Fibroblast of the aortic adventitia (primary cell): Measurements from ENCODE around the gene SON. TPM values are rescaled to one million over a fixed set of nuclear protein-coding genes. Genes with fewer than 3 reads are reported as not detected.
"Not testable (repeated sequence)": the region's sequence is repeated elsewhere in the genome, so short reads cannot be mapped to it uniquely, and the experiment has no call there.

ENCODE experiments used
- DNase-seq: peaks from one replicate; pipeline ENCODE4 v3.0.0-alpha.2; 2010; ENCODE audit warnings: low read depth
- H3K4me3 ChIP-seq: 2 replicates; pipeline ENCODE4 v1.5.1; 2011; ENCODE audit warnings: low read depth, mild to moderate bottlenecking, control low read depth, low read length, moderate library complexity
- total RNA-seq: library from RNA; depleted of rRNA; stranded (reverse); fragments of >200 nt; gene quantifications from 2 replicates; pipeline ENCODE4 v1.2.3, GENCODE V29; 2012; ENCODE audit warnings: low replicate concordance
- TF ChIP-seq, protein P1 (sequence below): IDR thresholded peaks from 2 replicates; pipeline ENCODE4 v1.5.1; 2011; ENCODE audit warnings: mild to moderate bottlenecking, low read length, control low read depth, inconsistent platforms; ENCODE audit not compliant: insufficient read depth

The SON gene
- total RNA-seq, 1 donor = 138 TPM

DNA sequence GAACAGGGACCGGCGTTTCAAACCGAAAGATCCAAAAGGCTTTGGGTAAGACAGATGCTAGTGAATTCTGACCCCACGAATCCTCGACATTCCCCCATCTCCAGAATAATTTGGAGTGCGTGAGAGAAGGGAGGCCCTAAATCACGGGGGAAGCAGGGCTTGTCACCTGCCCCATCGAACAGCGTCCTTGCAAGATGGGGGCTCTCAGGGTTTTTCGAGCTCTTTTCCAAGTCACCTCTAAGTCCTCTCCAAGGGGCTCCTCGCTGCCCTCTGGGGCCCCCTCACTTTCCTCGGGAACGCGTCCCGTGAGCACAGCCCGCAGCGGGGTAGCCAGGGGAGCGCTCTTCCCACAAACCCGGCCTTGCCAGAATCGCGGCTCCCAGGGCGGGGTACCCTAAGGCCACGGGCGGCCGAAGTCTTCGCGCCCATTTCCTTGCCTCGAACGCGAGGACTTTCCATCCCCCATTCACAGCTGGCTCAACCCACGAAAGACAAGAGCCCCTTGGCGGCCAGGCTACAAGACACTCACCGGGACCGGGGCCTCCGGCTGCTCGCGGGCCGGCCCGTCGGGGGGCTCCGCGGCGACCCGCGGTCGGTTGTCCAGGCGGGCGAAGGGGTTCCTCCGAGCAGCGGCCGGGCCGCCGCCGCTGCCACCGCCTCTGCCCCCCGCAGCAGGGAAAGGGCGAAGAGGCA lies 45.1 kb downstream of the SON start:
- DNase-seq = peak; percentile 37
- TF ChIP-seq, protein P1, sequence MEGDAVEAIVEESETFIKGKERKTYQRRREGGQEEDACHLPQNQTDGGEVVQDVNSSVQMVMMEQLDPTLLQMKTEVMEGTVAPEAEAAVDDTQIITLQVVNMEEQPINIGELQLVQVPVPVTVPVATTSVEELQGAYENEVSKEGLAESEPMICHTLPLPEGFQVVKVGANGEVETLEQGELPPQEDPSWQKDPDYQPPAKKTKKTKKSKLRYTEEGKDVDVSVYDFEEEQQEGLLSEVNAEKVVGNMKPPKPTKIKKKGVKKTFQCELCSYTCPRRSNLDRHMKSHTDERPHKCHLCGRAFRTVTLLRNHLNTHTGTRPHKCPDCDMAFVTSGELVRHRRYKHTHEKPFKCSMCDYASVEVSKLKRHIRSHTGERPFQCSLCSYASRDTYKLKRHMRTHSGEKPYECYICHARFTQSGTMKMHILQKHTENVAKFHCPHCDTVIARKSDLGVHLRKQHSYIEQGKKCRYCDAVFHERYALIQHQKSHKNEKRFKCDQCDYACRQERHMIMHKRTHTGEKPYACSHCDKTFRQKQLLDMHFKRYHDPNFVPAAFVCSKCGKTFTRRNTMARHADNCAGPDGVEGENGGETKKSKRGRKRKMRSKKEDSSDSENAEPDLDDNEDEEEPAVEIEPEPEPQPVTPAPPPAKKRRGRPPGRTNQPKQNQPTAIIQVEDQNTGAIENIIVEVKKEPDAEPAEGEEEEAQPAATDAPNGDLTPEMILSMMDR = no peak
- peak overlapping the region; percentile 85 for H3K4me3 ChIP-seq

DNA sequence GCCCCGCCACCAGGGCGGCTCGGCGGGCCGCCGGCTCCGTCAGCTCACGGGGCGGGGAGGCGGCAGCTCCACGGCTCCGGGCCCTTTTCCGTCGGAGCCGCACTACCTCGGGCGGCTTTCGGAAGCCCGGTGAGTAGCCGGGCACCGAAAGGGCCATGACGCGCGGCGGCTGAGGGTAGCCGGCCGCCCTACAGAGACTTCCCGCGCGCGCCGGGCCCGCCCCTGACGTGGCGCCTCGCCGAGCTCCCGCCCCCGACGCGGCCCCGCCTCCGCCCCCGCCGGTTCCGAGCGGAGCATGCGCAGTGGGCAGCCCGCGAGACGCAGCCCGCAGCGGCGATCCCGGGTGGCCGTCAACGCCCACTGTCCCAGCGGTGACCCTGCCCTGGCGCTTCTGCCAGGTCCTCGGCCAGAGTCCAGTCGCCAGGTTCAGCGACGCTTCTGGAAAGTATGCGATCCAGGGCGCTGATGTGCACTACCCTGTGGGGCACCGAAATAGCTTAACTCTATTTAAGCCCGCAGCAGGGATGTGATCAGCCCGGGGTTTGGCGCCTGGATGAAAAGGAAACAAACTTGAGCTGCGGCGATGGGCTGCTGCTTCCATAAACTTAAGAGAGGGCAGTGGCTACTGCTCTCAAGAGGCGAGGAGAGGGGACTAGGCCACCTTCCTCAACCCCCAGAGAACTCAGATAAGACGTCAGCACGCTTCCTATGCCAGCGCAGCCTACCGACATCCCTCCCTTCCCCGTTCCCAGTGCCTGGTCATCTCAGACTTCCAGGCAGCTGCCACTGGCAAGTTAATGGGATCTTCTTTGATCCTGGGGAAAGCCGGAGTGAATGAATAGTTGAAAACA lies 45.9 kb downstream of the SON start, which contains the start of gene DONSON:
Gene DONSON, minus strand, starts transcription at position 200 of the 851 bp plus-strand sequence. Its CDS starts 43 bp downstream, at position 157.
- H3K4me3 ChIP-seq = peak within 1 kb of the TSS; percentile 85
- TF ChIP-seq, protein P1 = no peak
- peak; percentile 70 for DNase-seq

DNA sequence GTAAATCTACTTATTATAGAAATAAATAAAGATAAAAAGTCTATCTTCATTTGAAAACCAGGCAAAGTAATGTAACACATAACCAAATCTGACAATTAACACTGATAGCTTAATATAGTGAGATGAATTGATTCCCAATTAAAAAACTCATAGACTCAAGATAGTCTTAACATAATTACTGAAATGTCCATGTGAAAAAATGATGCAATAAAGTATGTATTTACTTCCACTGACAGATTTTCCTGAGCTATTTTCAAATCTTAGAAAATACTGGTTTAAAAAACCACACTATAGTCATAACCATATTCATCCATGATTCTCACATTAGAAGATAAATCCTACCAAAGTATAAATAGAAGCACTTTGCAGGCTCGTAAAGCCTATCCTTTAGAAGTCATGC lies 55.2 kb downstream of the SON start:
- no peak overlapping the region for H3K4me3 ChIP-seq
- DNase-seq = no peak
- TF ChIP-seq, protein P1 = no peak

DNA sequence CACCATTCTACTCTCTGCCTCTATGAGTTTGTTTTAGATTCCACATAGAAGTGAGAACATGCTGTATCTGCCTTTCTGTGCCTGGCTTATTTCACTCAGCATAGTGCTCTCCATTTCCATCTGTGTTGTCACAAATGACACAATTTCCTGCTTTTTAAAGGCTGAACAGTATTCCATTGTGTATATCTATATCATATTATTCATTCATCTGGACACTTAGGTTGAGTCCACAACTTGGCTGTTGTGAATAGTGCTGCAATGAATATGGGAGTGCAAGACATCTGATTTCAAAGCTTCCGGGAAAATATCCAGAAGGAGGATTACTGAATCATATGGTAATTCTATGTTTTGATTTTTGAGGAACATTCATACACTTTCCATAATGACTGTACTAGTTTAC lies 65.7 kb downstream of the SON start:
- H3K4me3 ChIP-seq = no peak overlapping the region
- peak; percentile 61 for DNase-seq

DNA sequence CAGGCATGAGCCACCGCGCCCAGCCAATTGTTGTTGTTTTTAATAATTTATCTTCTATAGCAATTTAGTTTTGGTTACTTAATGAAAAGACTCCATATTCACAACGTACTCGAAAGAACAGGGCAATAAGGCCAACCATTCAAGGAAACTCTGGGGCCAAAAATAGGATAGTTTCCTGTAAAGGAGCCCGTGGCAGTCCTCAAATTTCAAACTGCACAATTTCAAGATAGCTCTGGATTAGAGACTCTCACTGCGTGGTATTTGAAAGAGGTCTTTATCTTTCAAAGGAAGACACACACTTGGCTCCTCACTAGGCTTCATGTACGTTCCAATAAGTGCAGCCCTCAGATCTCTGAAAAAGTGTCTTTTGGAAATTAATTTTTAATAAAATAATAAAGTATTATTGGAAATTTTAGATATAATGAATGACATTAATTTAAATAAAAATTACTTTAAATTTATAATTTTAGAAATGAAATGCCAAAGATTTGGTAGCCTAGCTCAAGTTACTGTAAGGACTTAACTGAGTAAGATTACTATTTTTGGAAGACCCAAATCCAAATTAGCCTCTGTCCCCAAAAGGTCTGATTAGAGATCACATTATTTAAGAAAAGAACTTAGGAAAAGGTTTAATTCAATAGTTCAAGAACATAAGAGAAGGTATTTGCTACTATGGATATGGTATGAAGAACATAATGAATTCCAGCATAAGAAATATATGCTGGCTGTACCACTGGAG lies 68.3 kb downstream of the SON start:
- TF ChIP-seq, protein P1 = no peak
- no peak for DNase-seq
- no peak overlapping the region for H3K4me3 ChIP-seq

More for the DNA sequence above, 65.7 kb downstream of the SON start:
- TF ChIP-seq, protein P1 = no peak

DNA sequence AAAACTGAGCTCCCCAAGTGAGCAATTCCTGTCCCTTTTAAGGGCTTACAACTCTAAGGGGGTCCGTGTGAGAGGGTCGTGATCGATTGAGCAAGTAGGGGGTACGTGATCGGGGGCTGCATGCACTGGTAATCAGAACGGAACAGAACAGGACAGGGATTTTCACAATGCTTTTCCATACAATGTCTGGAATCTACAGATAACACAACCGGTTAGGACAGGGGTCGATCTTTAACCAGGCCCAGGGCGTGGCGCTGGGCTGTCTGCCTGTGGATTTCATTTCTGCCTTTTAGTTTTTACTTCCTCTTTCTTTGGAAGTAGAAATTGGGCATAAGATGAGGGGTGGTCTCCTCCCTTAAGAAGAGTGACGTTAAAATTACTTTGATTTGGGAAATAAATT lies 74.7 kb downstream of the SON start:
- DNase-seq = not testable (repeated sequence)

More for the DNA sequence above, 74.7 kb downstream of the SON start:
- not testable (repeated sequence) for H3K4me3 ChIP-seq
